Breast epithelium (tissue), 4 donors: ENCODE data around the gene AGAP1. TPM values are rescaled to one million over a fixed set of nuclear protein-coding genes. Genes with fewer than 3 reads are reported as not detected.

Experiments
- DNase-seq, 2 donors: peaks; one replicate each; pipeline ENCODE4 v3.0.0-alpha.2; 2019; ENCODE audit warnings: low spot score in 2 of 2
- H3K27ac ChIP-seq, 2 donors: fragments of 200-600 bp; sonication (generic) in 1 of 2; one replicate each; pipeline ENCODE4 v1.5.1; 2016 to 2019; ENCODE audit warnings: mild to moderate bottlenecking in 1 of 2
- H3K27me3 ChIP-seq, 2 donors: fragments of 200-600 bp; sonication (generic) in 1 of 2; one replicate each; pipeline versions ENCODE4 v1.5.1 to v1.6.0; 2017 to 2019; ENCODE audit warnings: control low read depth in 1 of 2, mild to moderate bottlenecking in 1 of 2
- H3K36me3 ChIP-seq: fragments of 200-600 bp; one replicate; pipeline ENCODE4 v1.5.1; 2019
- H3K4me1 ChIP-seq, 2 donors: fragments of 200-600 bp; sonication (generic); one replicate each; pipeline ENCODE4 v1.5.1; 2016 to 2019; ENCODE audit warnings: control low read depth in 1 of 2
- H3K4me3 ChIP-seq, 3 donors: fragments of 200-600 bp; sonication (generic); 1 replicate in 2 of 3; 2 replicates in 1 of 3; pipeline ENCODE4 v1.5.1; 2016 to 2019; ENCODE audit warnings: mild to moderate bottlenecking in 3 of 3, moderate library complexity in 2 of 3
- H3K9me3 ChIP-seq, 2 donors: fragments of 200-600 bp; sonication (generic) in 1 of 2; one replicate each; pipeline ENCODE4 v1.5.1; 2016 to 2019; ENCODE audit warnings: control low read depth in 1 of 2
- POLR2A ChIP-seq: fragments of 450-650 bp; IDR thresholded peaks from one replicate; pipeline ENCODE4 v1.6.1; 2016; ENCODE audit warnings: antibody characterized with exemption, mild to moderate bottlenecking, moderate library complexity
- POLR2AphosphoS5 ChIP-seq, 3 donors: sonication (generic); formaldehyde crosslinking; IDR thresholded peaks; one replicate each; pipeline ENCODE4 v1.6.1; 2017; ENCODE audit warnings: antibody characterized with exemption in 3 of 3
- intact Hi-C: fragments of 100-400 bp; cut with DNase I; formaldehyde crosslinking; loops from one replicate; pipeline ENCODE4 v1.15.1; 2023; ENCODE audit warnings: low total_unique reads
- total RNA-seq, 3 donors: library from RNA; depleted of rRNA; stranded (reverse); fragments of >200 nt; gene quantifications; one replicate each; pipeline ENCODE4 v1.1.0, GENCODE V29; 2016
- TF ChIP-seq, protein P1 (sequence below), 3 donors: fragments of 450-650 bp; IDR thresholded peaks; one replicate each; pipeline ENCODE4 v1.5.1; 2016 to 2017; ENCODE audit warnings: antibody characterized with exemption in 3 of 3, mild to moderate bottlenecking in 3 of 3, moderate library complexity in 3 of 3

AGAP1 gene
- total RNA-seq, 3 donors from 2014 or later: 19.7 to 27.1 (median 25.9) TPM

- H3K9me3 ChIP-seq: no peaks in the 10 kb centered on the region
- H3K4me1 ChIP-seq: no peaks in the 10 kb centered on the region
- H3K36me3 ChIP-seq: no peaks in the 10 kb centered on the region
- no peak overlapping the region for H3K27ac ChIP-seq
- H3K4me3 ChIP-seq: no peak overlapping the region
- intact Hi-C loops: no loop called here
- TF ChIP-seq, protein P1, sequence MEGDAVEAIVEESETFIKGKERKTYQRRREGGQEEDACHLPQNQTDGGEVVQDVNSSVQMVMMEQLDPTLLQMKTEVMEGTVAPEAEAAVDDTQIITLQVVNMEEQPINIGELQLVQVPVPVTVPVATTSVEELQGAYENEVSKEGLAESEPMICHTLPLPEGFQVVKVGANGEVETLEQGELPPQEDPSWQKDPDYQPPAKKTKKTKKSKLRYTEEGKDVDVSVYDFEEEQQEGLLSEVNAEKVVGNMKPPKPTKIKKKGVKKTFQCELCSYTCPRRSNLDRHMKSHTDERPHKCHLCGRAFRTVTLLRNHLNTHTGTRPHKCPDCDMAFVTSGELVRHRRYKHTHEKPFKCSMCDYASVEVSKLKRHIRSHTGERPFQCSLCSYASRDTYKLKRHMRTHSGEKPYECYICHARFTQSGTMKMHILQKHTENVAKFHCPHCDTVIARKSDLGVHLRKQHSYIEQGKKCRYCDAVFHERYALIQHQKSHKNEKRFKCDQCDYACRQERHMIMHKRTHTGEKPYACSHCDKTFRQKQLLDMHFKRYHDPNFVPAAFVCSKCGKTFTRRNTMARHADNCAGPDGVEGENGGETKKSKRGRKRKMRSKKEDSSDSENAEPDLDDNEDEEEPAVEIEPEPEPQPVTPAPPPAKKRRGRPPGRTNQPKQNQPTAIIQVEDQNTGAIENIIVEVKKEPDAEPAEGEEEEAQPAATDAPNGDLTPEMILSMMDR (IDR thresholded peaks at IDR 0.05): no peak
- TF ChIP-seq POLR2AphosphoS5 (IDR thresholded peaks at IDR 0.05) (no peak), POLR2A (no peak)
- DNase-seq: no peak
- H3K27me3 ChIP-seq: no peaks in the 10 kb centered on the region
Measured at GRCh38 chr2:235852526-235852920, 358.7 kb downstream of the AGAP1 start.

- H3K9me3 ChIP-seq: no peaks in the 10 kb centered on the region
- TF ChIP-seq POLR2A: no peak
- TF ChIP-seq, protein P1 (IDR thresholded peaks at IDR 0.05): no peak
- no peak for TF ChIP-seq POLR2AphosphoS5 (IDR thresholded peaks at IDR 0.05)
- H3K4me1 ChIP-seq: no peaks in the 10 kb centered on the region
- H3K27me3 ChIP-seq: no peaks in the 10 kb centered on the region
- intact Hi-C loops: no loop called here
- H3K36me3 ChIP-seq: no peaks in the 10 kb centered on the region
- no peak overlapping the region for H3K27ac ChIP-seq
- no peak overlapping the region for H3K4me3 ChIP-seq
- no peak for DNase-seq
Measured at GRCh38 chr2:235854276-235854675, 360.4 kb downstream of the AGAP1 start.

DNA sequence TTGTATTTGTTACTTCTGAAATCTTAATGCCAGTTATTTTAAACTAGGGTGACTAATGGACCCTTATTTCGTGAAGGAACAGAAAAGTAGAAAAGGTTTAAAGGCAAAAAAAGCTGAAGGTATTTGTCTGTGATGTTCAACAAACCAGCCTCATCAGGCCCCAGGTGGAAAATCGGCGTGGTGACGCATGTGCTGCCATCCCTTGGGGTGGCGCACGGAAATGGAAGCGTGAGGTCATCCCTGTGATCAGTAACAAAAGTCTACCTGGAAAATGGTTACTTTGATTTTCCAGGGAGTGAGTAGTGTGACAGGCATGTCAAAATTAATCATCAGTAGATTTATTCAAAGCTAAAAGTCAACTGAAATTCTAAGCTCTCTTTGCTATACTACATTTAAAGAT, 361.2 kb downstream of the AGAP1 start:
- H3K9me3 ChIP-seq: no peaks in the 10 kb centered on the region
- DNase-seq: no peak
- H3K36me3 ChIP-seq: no peaks in the 10 kb centered on the region
- no peak overlapping the region for H3K27ac ChIP-seq
- intact Hi-C loops: no loop called here
- no peaks in the 10 kb centered on the region for H3K4me1 ChIP-seq
- H3K27me3 ChIP-seq: no peaks in the 10 kb centered on the region
- no peak overlapping the region for H3K4me3 ChIP-seq
- TF ChIP-seq POLR2AphosphoS5 (IDR thresholded peaks at IDR 0.05) (no peak), POLR2A (no peak)
- TF ChIP-seq, protein P1 (IDR thresholded peaks at IDR 0.05): no peak

DNA sequence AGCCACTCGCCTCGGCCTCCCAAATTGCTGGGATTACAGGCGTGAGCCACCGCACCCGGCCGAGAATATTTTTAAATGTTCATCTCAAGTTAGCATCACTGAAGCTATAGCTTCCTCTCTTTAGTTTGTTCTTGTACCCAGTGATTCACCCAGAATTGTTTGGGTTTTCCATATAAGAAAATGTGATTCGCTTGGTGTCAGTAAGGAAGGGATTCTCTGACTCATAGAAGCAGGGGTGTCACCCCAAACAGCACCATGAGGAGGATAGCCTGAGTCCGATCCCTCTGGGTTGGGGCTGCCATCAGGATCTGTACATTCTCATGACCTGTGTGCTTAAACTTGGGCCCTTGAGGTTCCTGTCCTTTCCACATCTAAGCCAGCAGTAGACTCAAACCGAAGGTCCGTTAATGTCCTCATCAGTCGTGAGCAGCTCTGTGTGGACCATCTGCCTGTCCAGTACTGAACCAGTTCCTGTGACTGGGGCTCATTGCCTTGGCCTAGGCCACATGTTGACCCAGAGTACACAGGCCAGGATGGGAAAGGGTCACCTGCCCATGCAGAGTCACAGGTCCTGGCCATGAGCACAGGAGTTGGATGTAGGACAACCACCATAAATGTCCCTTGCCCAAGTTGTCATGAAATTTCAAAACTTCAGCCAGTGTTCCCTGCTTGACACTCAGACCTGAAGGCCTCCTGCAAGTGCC, 362.5 kb downstream of the AGAP1 start:
- intact Hi-C loops: no loop called here
- no peak for DNase-seq
- no peaks in the 10 kb centered on the region for H3K9me3 ChIP-seq
- no peak overlapping the region for H3K4me3 ChIP-seq
- H3K27me3 ChIP-seq: no peaks in the 10 kb centered on the region
- H3K27ac ChIP-seq: no peak overlapping the region
- no peaks in the 10 kb centered on the region for H3K4me1 ChIP-seq
- no peaks in the 10 kb centered on the region for H3K36me3 ChIP-seq
- TF ChIP-seq, protein P1 (IDR thresholded peaks at IDR 0.05): no peak
- no peak for TF ChIP-seq POLR2AphosphoS5 (IDR thresholded peaks at IDR 0.05)
- no peak for TF ChIP-seq POLR2A

GRCh38 chr2:235857598-235857997, 363.8 kb downstream of the AGAP1 start:
- no peak overlapping the region for H3K4me3 ChIP-seq
- intact Hi-C loops: no loop called here
- H3K4me1 ChIP-seq: no peaks in the 10 kb centered on the region
- H3K27me3 ChIP-seq: no peaks in the 10 kb centered on the region
- TF ChIP-seq POLR2A (no peak), POLR2AphosphoS5 (IDR thresholded peaks at IDR 0.05) (no peak)
- TF ChIP-seq, protein P1 (IDR thresholded peaks at IDR 0.05): no peak
- DNase-seq: no peak
- H3K27ac ChIP-seq: no peak overlapping the region
- H3K36me3 ChIP-seq: no peaks in the 10 kb centered on the region
- H3K9me3 ChIP-seq: no peaks in the 10 kb centered on the region
